GM23338 (cell line): ENCODE data around the gene WNT11. TPM values are rescaled to one million over a fixed set of nuclear protein-coding genes. Genes with fewer than 3 reads are reported as not detected.

Experiments used
- ATAC-seq: fragments of 200-7000 bp; cut with Tn5 transposase; 3 replicates; pipeline ENCODE4 v1.9.1; 2020
- DNase-seq: peaks from one replicate; pipeline ENCODE4 v3.0.0-alpha.2; 2015; ENCODE audit warnings: low spot score
- H2AFZ ChIP-seq: fragments of 200-600 bp; sonication (generic); 2 replicates; pipeline ENCODE4 v1.8.0; 2016; ENCODE audit warnings: antibody characterized with exemption, mild to moderate bottlenecking, moderate library complexity
- H3F3A ChIP-seq: fragments of 200-600 bp; sonication (generic); replicated peaks from 2 replicates; pipeline ENCODE4 v1.8.0; 2017; ENCODE audit warnings: antibody characterized with exemption, mixed run types, low read depth
- H3K27ac ChIP-seq: fragments of 200-600 bp; sonication (generic); 2 replicates; pipeline ENCODE4 v1.6.1; 2016; ENCODE audit warnings: low read depth
- H3K27me3 ChIP-seq: fragments of 200-600 bp; sonication (generic); 2 replicates; pipeline ENCODE4 v1.8.0; 2016; ENCODE audit warnings: mild to moderate bottlenecking, mixed run types, moderate library complexity; ENCODE audit not compliant: insufficient read depth
- H3K36me3 ChIP-seq: fragments of 200-600 bp; sonication (generic); 2 replicates; pipeline ENCODE4 v1.8.0; 2016; ENCODE audit warnings: mild to moderate bottlenecking; ENCODE audit not compliant: insufficient read depth
- H3K4me1 ChIP-seq: fragments of 200-600 bp; sonication (generic); 2 replicates; pipeline ENCODE4 v1.8.0; 2016; ENCODE audit warnings: mild to moderate bottlenecking, moderate library complexity; ENCODE audit not compliant: insufficient read depth
- H3K4me2 ChIP-seq: fragments of 200-600 bp; sonication (generic); 2 replicates; pipeline ENCODE4 v1.7.1; 2017; ENCODE audit warnings: mixed run types
- H3K4me3 ChIP-seq: fragments of 200-600 bp; sonication (generic); 2 replicates; pipeline ENCODE4 v1.6.1; 2016; ENCODE audit warnings: mixed run types
- H3K79me2 ChIP-seq: fragments of 200-600 bp; sonication (generic); replicated peaks from 2 replicates; pipeline ENCODE4 v1.8.0; 2017; ENCODE audit warnings: mild to moderate bottlenecking; ENCODE audit not compliant: insufficient read depth
- H3K9me2 ChIP-seq: fragments of 200-600 bp; sonication (generic); 2 replicates; pipeline ENCODE4 v1.8.0; 2017; ENCODE audit not compliant: insufficient read depth
- H4K20me1 ChIP-seq: fragments of 200-600 bp; sonication (generic); replicated peaks from 2 replicates; pipeline ENCODE4 v1.8.0; 2017; ENCODE audit warnings: mild to moderate bottlenecking; ENCODE audit not compliant: insufficient read depth
- H3K27ac Mint-ChIP-seq: 2 replicates; pipeline ENCODE4 v1.8.0; 2020; ENCODE audit warnings: inconsistent platforms, mild to moderate bottlenecking, moderate library complexity, mixed read lengths
- H3K27me3 Mint-ChIP-seq: 3 replicates; pipeline ENCODE4 v1.8.0; 2022; ENCODE audit warnings: low read depth, mild to moderate bottlenecking, moderate library complexity, mixed read lengths, inconsistent platforms; ENCODE audit not compliant: insufficient read depth, poor library complexity
- H3K36me3 Mint-ChIP-seq: 3 replicates; pipeline ENCODE4 v1.8.0; 2021; ENCODE audit warnings: low read depth, mild to moderate bottlenecking, inconsistent platforms, moderate library complexity, mixed read lengths
- H3K4me1 Mint-ChIP-seq: 3 replicates; pipeline ENCODE4 v1.8.0; 2020; ENCODE audit warnings: mild to moderate bottlenecking, inconsistent platforms, mixed read lengths
- H3K4me3 Mint-ChIP-seq: 3 replicates; pipeline ENCODE4 v1.8.0; 2021; ENCODE audit warnings: moderate library complexity, mild to moderate bottlenecking, inconsistent platforms, mixed read lengths
- H3K9me3 Mint-ChIP-seq: 3 replicates; pipeline ENCODE4 v1.8.0; 2020; ENCODE audit warnings: moderate library complexity, mild to moderate bottlenecking, inconsistent platforms, mixed read lengths
- CREB1 ChIP-seq: fragments of 250-450 bp; sonication (Bioruptor Pico); IDR thresholded peaks from 2 replicates; pipeline ENCODE4 v1.5.0; 2020; ENCODE audit warnings: low read depth, mild to moderate bottlenecking, moderate library complexity
- EZH2 ChIP-seq: fragments of 200-600 bp; sonication (generic); IDR thresholded peaks from one replicate; pipeline ENCODE4 v1.8.0; 2017; ENCODE audit warnings: antibody characterized with exemption, mild to moderate bottlenecking, low read depth; ENCODE audit not compliant: unreplicated experiment
- EZH2phosphoT487 ChIP-seq: fragments of 200-600 bp; sonication (generic); IDR thresholded peaks from one replicate; pipeline ENCODE4 v1.8.1; 2018; ENCODE audit warnings: antibody characterized with exemption; ENCODE audit not compliant: unreplicated experiment
- JUNB ChIP-seq: IDR thresholded peaks from one replicate; pipeline ENCODE4 v1.6.1; 2016; ENCODE audit warnings: antibody characterized with exemption; ENCODE audit not compliant: unreplicated experiment
- NANOG ChIP-seq: IDR thresholded peaks from 2 replicates; pipeline ENCODE4 v1.6.1; 2016; ENCODE audit warnings: antibody characterized with exemption, borderline replicate concordance
- POLR2AphosphoS5 ChIP-seq: IDR thresholded peaks from 2 replicates; pipeline ENCODE4 v1.6.1; 2016; ENCODE audit warnings: antibody characterized with exemption, low read depth
- STAT1 ChIP-seq: IDR thresholded peaks from one replicate; pipeline ENCODE4 v1.6.1; 2016; ENCODE audit warnings: antibody characterized with exemption; ENCODE audit not compliant: unreplicated experiment
- ZNF114 ChIP-seq: fragments of 250-450 bp; sonication (Bioruptor Pico); IDR thresholded peaks from 2 replicates; pipeline ENCODE4 v1.5.0; 2020; ENCODE audit warnings: mild to moderate bottlenecking, moderate library complexity
- ZNF331 ChIP-seq: fragments of 250-450 bp; sonication (Bioruptor Pico); IDR thresholded peaks from 2 replicates; pipeline ENCODE4 v1.5.0; 2020; ENCODE audit warnings: low read depth, mild to moderate bottlenecking, moderate library complexity
- polyA plus RNA-seq: library from polyadenylated mRNA; unstranded; fragments of >200 nt; fragmentation: Nextera tagmentation; extraction: Ambion mirVana; gene quantifications from 2 replicates; pipeline ENCODE4 v1.2.1, GENCODE V29; 2016
- total RNA-seq: library from RNA; depleted of rRNA; stranded (reverse); fragments of >200 nt; shearing (Covaris generic); gene quantifications from 2 replicates; pipeline ENCODE4 v1.2.3, GENCODE V29; 2014
- TF ChIP-seq, protein P1 (sequence below), 2 experiments: fragments of 200-600 bp in 1 of 2; sonication (generic) in 1 of 2; conservative IDR thresholded peaks; 2 replicates each; pipeline versions ENCODE4 v1.5.1 to v1.6.1; 2016 to 2017; ENCODE audit warnings: antibody characterized with exemption in 2 of 2, low read depth in 2 of 2, mild to moderate bottlenecking in 2 of 2, moderate library complexity in 1 of 2
- TF ChIP-seq, protein P2 (sequence below): IDR thresholded peaks from one replicate; pipeline ENCODE4 v1.6.1; 2018; ENCODE audit warnings: antibody characterized with exemption; ENCODE audit not compliant: unreplicated experiment
- TF ChIP-seq, protein P3 (sequence below): IDR thresholded peaks from 2 replicates; pipeline ENCODE4 v1.6.1; 2016; ENCODE audit warnings: antibody characterized with exemption
- TF ChIP-seq, protein P4 (sequence below): fragments of 250-450 bp; sonication (Bioruptor Pico); IDR thresholded peaks from 2 replicates; pipeline ENCODE4 v1.5.0; 2020; ENCODE audit warnings: mild to moderate bottlenecking, moderate library complexity

The WNT11 gene
- total and polyA plus RNA-seq, 2 experiments from 2014 or later, result 0.44 to 0.56 TPM

DNA sequence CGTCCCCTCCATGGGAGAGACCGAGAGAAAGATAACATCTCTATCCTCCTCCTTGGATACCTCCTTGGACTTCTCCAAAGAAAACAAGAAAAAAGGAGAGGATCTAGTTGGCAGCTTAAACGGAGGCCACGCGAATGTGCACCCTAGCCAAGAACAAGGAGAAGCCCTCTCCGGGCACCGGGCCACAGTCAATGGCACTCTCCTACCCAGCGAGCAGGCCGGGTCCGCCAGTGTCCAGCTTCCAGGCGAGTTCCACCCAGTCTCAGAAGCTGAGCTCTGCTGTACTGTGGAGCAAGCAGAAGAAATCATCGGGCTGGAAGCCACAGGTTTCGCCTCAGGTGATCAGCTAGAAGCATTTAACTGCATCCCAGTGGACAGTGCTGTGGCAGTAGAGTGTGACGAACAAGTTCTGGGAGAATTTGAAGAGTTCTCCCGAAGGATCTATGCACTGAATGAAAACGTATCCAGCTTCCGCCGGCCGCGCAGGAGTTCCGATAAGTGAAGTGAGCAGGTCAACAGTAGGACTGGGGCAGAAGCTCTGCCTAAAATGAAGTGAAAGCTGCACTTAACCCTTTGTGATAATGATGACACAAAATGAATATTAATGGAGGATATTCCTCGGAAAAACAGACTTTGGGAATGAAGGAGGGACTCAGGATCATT is 65.3 kb downstream of the WNT11 start:
- no peaks in the 10 kb centered on the region for H3K79me2 ChIP-seq
- H2AFZ ChIP-seq, result no peak overlapping the region
- TF ChIP-seq, protein P1, sequence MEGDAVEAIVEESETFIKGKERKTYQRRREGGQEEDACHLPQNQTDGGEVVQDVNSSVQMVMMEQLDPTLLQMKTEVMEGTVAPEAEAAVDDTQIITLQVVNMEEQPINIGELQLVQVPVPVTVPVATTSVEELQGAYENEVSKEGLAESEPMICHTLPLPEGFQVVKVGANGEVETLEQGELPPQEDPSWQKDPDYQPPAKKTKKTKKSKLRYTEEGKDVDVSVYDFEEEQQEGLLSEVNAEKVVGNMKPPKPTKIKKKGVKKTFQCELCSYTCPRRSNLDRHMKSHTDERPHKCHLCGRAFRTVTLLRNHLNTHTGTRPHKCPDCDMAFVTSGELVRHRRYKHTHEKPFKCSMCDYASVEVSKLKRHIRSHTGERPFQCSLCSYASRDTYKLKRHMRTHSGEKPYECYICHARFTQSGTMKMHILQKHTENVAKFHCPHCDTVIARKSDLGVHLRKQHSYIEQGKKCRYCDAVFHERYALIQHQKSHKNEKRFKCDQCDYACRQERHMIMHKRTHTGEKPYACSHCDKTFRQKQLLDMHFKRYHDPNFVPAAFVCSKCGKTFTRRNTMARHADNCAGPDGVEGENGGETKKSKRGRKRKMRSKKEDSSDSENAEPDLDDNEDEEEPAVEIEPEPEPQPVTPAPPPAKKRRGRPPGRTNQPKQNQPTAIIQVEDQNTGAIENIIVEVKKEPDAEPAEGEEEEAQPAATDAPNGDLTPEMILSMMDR (conservative IDR thresholded peaks at IDR 0.05; ENCODE audit: low read depth in 2 of 2), result no peak
- TF ChIP-seq POLR2AphosphoS5 (no peak), ZNF331 (CRISPR knock-in tag) (no peak), EZH2 (no peak), CREB1 (CRISPR knock-in tag) (no peak), ZNF114 (CRISPR knock-in tag) (no peak), STAT1 (no peak), EZH2phosphoT487 (no peak), JUNB (no peak), NANOG (no peak)
- TF ChIP-seq, protein P2, sequence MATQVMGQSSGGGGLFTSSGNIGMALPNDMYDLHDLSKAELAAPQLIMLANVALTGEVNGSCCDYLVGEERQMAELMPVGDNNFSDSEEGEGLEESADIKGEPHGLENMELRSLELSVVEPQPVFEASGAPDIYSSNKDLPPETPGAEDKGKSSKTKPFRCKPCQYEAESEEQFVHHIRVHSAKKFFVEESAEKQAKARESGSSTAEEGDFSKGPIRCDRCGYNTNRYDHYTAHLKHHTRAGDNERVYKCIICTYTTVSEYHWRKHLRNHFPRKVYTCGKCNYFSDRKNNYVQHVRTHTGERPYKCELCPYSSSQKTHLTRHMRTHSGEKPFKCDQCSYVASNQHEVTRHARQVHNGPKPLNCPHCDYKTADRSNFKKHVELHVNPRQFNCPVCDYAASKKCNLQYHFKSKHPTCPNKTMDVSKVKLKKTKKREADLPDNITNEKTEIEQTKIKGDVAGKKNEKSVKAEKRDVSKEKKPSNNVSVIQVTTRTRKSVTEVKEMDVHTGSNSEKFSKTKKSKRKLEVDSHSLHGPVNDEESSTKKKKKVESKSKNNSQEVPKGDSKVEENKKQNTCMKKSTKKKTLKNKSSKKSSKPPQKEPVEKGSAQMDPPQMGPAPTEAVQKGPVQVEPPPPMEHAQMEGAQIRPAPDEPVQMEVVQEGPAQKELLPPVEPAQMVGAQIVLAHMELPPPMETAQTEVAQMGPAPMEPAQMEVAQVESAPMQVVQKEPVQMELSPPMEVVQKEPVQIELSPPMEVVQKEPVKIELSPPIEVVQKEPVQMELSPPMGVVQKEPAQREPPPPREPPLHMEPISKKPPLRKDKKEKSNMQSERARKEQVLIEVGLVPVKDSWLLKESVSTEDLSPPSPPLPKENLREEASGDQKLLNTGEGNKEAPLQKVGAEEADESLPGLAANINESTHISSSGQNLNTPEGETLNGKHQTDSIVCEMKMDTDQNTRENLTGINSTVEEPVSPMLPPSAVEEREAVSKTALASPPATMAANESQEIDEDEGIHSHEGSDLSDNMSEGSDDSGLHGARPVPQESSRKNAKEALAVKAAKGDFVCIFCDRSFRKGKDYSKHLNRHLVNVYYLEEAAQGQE, result no peak
- TF ChIP-seq, protein P3, sequence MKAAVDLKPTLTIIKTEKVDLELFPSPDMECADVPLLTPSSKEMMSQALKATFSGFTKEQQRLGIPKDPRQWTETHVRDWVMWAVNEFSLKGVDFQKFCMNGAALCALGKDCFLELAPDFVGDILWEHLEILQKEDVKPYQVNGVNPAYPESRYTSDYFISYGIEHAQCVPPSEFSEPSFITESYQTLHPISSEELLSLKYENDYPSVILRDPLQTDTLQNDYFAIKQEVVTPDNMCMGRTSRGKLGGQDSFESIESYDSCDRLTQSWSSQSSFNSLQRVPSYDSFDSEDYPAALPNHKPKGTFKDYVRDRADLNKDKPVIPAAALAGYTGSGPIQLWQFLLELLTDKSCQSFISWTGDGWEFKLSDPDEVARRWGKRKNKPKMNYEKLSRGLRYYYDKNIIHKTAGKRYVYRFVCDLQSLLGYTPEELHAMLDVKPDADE, result no peak
- TF ChIP-seq, protein P4, sequence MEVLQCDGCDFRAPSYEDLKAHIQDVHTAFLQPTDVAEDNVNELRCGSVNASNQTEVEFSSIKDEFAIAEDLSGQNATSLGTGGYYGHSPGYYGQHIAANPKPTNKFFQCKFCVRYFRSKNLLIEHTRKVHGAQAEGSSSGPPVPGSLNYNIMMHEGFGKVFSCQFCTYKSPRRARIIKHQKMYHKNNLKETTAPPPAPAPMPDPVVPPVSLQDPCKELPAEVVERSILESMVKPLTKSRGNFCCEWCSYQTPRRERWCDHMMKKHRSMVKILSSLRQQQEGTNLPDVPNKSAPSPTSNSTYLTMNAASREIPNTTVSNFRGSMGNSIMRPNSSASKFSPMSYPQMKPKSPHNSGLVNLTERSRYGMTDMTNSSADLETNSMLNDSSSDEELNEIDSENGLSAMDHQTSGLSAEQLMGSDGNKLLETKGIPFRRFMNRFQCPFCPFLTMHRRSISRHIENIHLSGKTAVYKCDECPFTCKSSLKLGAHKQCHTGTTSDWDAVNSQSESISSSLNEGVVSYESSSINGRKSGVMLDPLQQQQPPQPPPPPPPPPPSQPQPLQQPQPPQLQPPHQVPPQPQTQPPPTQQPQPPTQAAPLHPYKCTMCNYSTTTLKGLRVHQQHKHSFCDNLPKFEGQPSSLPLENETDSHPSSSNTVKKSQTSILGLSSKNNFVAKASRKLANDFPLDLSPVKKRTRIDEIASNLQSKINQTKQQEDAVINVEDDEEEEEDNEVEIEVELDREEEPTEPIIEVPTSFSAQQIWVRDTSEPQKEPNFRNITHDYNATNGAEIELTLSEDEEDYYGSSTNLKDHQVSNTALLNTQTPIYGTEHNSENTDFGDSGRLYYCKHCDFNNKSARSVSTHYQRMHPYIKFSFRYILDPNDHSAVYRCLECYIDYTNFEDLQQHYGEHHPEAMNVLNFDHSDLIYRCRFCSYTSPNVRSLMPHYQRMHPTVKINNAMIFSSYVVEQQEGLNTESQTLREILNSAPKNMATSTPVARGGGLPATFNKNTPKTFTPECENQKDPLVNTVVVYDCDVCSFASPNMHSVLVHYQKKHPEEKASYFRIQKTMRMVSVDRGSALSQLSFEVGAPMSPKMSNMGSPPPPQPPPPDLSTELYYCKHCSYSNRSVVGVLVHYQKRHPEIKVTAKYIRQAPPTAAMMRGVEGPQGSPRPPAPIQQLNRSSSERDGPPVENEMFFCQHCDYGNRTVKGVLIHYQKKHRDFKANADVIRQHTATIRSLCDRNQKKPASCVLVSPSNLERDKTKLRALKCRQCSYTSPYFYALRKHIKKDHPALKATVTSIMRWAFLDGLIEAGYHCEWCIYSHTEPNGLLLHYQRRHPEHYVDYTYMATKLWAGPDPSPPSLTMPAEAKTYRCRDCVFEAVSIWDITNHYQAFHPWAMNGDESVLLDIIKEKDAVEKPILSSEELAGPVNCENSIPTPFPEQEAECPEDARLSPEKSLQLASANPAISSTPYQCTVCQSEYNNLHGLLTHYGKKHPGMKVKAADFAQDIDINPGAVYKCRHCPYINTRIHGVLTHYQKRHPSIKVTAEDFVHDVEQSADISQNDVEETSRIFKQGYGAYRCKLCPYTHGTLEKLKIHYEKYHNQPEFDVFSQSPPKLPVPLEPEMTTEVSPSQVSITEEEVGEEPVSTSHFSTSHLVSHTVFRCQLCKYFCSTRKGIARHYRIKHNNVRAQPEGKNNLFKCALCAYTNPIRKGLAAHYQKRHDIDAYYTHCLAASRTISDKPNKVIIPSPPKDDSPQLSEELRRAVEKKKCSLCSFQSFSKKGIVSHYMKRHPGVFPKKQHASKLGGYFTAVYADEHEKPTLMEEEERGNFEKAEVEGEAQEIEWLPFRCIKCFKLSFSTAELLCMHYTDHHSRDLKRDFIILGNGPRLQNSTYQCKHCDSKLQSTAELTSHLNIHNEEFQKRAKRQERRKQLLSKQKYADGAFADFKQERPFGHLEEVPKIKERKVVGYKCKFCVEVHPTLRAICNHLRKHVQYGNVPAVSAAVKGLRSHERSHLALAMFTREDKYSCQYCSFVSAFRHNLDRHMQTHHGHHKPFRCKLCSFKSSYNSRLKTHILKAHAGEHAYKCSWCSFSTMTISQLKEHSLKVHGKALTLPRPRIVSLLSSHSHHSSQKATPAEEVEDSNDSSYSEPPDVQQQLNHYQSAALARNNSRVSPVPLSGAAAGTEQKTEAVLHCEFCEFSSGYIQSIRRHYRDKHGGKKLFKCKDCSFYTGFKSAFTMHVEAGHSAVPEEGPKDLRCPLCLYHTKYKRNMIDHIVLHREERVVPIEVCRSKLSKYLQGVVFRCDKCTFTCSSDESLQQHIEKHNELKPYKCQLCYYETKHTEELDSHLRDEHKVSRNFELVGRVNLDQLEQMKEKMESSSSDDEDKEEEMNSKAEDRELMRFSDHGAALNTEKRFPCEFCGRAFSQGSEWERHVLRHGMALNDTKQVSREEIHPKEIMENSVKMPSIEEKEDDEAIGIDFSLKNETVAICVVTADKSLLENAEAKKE (CRISPR knock-in tag), result no peak
- H3K9me2 ChIP-seq, result no peaks in the 10 kb centered on the region
- no peaks in the 10 kb centered on the region for H4K20me1 ChIP-seq
- no peaks in the 10 kb centered on the region for H3F3A ChIP-seq
- no peaks in the 10 kb centered on the region for H3K36me3 ChIP-seq
- no peak for DNase-seq
- Mint-ChIP-seq H3K36me3 (no peaks in the 10 kb centered on the region), H3K27me3 (peaks cover 1% of the 10 kb centered on the region), H3K9me3 (no peaks in the 10 kb centered on the region), H3K4me3 (no peak overlapping the region), H3K4me1 (no peaks in the 10 kb centered on the region), H3K27ac (no peak overlapping the region)
- H3K4me2 ChIP-seq, result no peak overlapping the region
- H3K27me3 ChIP-seq, result no peaks in the 10 kb centered on the region
- ATAC-seq, result no peak
- no peak overlapping the region for H3K27ac ChIP-seq
- H3K4me1 ChIP-seq, result no peaks in the 10 kb centered on the region
- H3K4me3 ChIP-seq, result no peak overlapping the region
